Skeletal muscle tissue (tissue), 4 donors: ENCODE measurements around the gene TMEM258. TPM values are rescaled to one million over a fixed set of nuclear protein-coding genes. Genes with fewer than 3 reads are reported as not detected.

Experiments used
- H3K27ac ChIP-seq: one replicate; pipeline ENCODE4 v1.7.0; 2013; ENCODE audit warnings: mild to moderate bottlenecking, low read depth, low read length, inconsistent platforms
- H3K27me3 ChIP-seq, 3 donors: one replicate each; pipeline ENCODE4 v1.7.0; 2013; ENCODE audit warnings: low read length in 3 of 3; ENCODE audit not compliant: control insufficient read depth in 3 of 3, insufficient read depth in 3 of 3
- H3K36me3 ChIP-seq, 3 donors: one replicate each; pipeline ENCODE4 v1.7.0; 2013; ENCODE audit warnings: low read length in 3 of 3; ENCODE audit not compliant: control insufficient read depth in 3 of 3, insufficient read depth in 3 of 3
- H3K4me1 ChIP-seq, 3 donors: one replicate each; pipeline ENCODE4 v1.7.0; 2013; ENCODE audit warnings: low read length in 3 of 3, mild to moderate bottlenecking in 3 of 3; ENCODE audit not compliant: control insufficient read depth in 3 of 3, insufficient read depth in 3 of 3
- H3K4me3 ChIP-seq, 3 donors: one replicate each; pipeline ENCODE4 v1.7.0; 2013; ENCODE audit warnings: low read length in 3 of 3
- H3K9ac ChIP-seq, 3 donors: one replicate each; pipeline ENCODE4 v1.7.0; 2013; ENCODE audit warnings: low read length in 3 of 3, mild to moderate bottlenecking in 3 of 3, moderate library complexity in 2 of 3, low read depth in 1 of 3
- H3K9me3 ChIP-seq, 3 donors: one replicate each; pipeline ENCODE4 v1.7.0; 2013; ENCODE audit warnings: low read length in 3 of 3; ENCODE audit not compliant: control insufficient read depth in 3 of 3
- total RNA-seq: library from RNA; depleted of rRNA; stranded (reverse); fragments of >200 nt; gene quantifications from one replicate; pipeline ENCODE4 v1.2.3, GENCODE V29; 2014
- donor health status: Osteomylitis.

The TMEM258 gene
- total RNA-seq, result 118 TPM

- Histone ChIP-seq H3K9ac (peak within 1 kb of the TSS; percentile 93 to 98 (median 95)), H3K27ac (peak within 1 kb of the TSS; percentile 92), H3K27me3 (no peaks in the 10 kb centered on the region), H3K4me3 (peak within 1 kb of the TSS; percentile 85 to 98 (median 96)), H3K36me3 (peaks cover 32 to 37% (median 34%) of the 10 kb centered on the region in 3 donors), H3K4me1 (peaks cover 12 to 20% (median 15%) of the 10 kb centered on the region in 3 donors), H3K9me3 (no peaks in the 10 kb centered on the region)
Measured at GRCh38 chr11:61792310-61793082, at the start of gene TMEM258, which contains the start of gene FEN1. TSS of gene TMEM258 (minus strand) at chr11:61792599. CDS start at chr11:61792558, 41 bp downstream. TSS of gene FEN1 (plus strand) at chr11:61792911. CDS start at chr11:61795362, 2,451 bp downstream.

GRCh38 chr11:61841636-61842527 is 49.5 kb upstream of the TMEM258 start:
- Histone ChIP-seq H3K27me3 (no peaks in the 10 kb centered on the region), H3K36me3 (peaks cover 7 to 20% (median 18%) of the 10 kb centered on the region in 3 donors), H3K4me3 (no peak overlapping the region), H3K4me1 (peaks cover 0 to 3% (median 0%) of the 10 kb centered on the region in 3 donors), H3K27ac (no peak overlapping the region), H3K9ac (no peak overlapping the region), H3K9me3 (no peaks in the 10 kb centered on the region)

GRCh38 chr11:61840371-61840770 is 48.0 kb upstream of the TMEM258 start:
- H3K9ac ChIP-seq, result no peak overlapping the region
- H3K9me3 ChIP-seq, result no peaks in the 10 kb centered on the region
- H3K27ac ChIP-seq, result no peak overlapping the region
- H3K4me1 ChIP-seq, result peaks cover 0 to 5% (median 0%) of the 10 kb centered on the region in 3 donors
- H3K36me3 ChIP-seq, result peaks cover 7 to 20% (median 18%) of the 10 kb centered on the region in 3 donors
- no peaks in the 10 kb centered on the region for H3K27me3 ChIP-seq
- H3K4me3 ChIP-seq, result no peak overlapping the region

GRCh38 chr11:61839742-61840141 is 47.3 kb upstream of the TMEM258 start:
- Histone ChIP-seq H3K9ac (no peak overlapping the region), H3K4me3 (no peak overlapping the region), H3K36me3 (peaks cover 7 to 18% (median 17%) of the 10 kb centered on the region in 3 donors)

DNA sequence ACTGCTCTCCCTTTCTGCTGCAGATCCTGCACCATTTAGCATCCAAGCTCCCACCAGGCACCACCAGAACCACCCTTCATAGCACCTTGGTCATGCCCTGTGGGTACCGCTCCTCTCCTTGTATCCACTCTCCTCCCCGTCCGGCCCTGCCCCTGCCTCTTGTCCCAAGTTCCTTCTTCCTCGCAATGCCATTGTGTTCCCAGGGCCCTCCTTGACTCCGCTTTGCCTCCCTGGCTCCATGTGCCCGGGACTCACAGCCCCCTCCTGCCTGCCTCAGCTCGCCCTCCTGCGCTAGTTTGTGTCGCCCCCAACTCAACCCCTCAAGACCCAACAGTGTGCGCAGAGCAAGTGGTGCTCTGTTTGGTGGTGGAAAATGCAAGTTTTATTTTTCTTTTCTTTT is 46.5 kb upstream of the TMEM258 start:
- Histone ChIP-seq H3K4me3 (no peak overlapping the region), H3K27ac (no peak overlapping the region), H3K9ac (no peak overlapping the region), H3K4me1 (peaks cover 7 to 14% (median 10%) of the 10 kb centered on the region in 3 donors), H3K9me3 (no peaks in the 10 kb centered on the region), H3K36me3 (peaks cover 7 to 18% (median 17%) of the 10 kb centered on the region in 3 donors), H3K27me3 (no peaks in the 10 kb centered on the region)

More at GRCh38 chr11:61839742-61840141, 47.3 kb upstream of the TMEM258 start:
- H3K27ac ChIP-seq, result no peak overlapping the region
- H3K27me3 ChIP-seq, result no peaks in the 10 kb centered on the region
- peaks cover 0 to 6% (median 3%) of the 10 kb centered on the region in 3 donors for H3K4me1 ChIP-seq
- H3K9me3 ChIP-seq, result no peaks in the 10 kb centered on the region

DNA sequence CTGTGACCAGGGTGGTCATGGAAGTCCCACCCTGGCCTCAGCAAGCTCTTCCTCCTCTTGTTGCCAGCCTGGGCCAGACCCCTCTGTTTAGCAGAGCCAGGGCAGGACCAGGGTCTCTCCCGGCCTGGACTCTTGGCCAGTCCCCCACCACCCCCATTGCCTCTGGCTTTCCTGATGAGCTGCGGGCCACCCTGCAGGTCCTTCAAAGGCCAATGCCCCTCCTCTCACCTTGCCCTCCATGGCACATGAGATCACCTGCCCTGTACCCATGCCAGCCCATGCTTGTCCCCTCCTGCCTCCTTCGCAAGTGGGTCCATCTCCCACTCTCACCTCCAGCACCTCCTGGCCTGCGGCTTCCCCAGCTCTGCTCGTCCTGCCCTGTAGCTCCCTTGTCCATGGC is 46.1 kb upstream of the TMEM258 start:
- no peak overlapping the region for H3K4me3 ChIP-seq
- peaks cover 7 to 18% (median 17%) of the 10 kb centered on the region in 3 donors for H3K36me3 ChIP-seq
- no peak overlapping the region for H3K27ac ChIP-seq
- no peak overlapping the region for H3K9ac ChIP-seq
- no peaks in the 10 kb centered on the region for H3K9me3 ChIP-seq
- no peaks in the 10 kb centered on the region for H3K27me3 ChIP-seq
- peaks cover 11 to 17% (median 13%) of the 10 kb centered on the region in 3 donors for H3K4me1 ChIP-seq

DNA sequence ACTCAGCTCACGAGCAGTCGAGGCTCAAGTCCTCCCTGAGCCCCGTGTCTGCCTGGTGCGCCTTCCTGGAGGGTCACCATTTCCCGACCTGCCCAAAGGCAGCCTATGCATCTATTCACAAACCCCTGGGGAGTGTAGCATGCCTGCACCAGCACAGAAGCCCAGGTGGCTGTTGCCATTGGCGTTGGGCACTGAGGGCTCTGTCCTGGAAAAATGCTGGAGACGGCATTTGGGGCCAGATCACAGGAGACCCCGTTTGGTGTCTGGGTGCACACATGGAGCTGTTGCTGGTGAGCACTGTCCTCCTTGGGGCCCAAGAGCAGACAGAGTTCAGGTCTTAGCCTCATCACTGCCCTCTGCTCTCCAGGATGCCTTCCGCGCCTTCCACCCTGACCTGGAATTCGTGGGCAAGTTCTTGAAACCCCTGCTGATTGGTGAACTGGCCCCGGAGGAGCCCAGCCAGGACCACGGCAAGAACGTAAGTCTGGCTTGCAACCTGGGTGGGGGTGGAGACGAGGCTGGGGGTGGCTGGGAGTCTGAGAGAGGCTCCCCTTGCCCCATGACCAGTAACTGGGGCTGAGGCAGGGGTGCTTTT is 45.1 kb upstream of the TMEM258 start:
- H3K4me3 ChIP-seq, result no peak overlapping the region
- peaks cover 0 to 7% (median 4%) of the 10 kb centered on the region in 3 donors for H3K27me3 ChIP-seq
- no peak overlapping the region for H3K27ac ChIP-seq
- H3K9me3 ChIP-seq, result no peaks in the 10 kb centered on the region
- H3K9ac ChIP-seq, result no peak overlapping the region
- peaks cover 7 to 18% (median 14%) of the 10 kb centered on the region in 3 donors for H3K36me3 ChIP-seq
- H3K4me1 ChIP-seq, result peaks cover 11 to 20% (median 14%) of the 10 kb centered on the region in 3 donors

DNA sequence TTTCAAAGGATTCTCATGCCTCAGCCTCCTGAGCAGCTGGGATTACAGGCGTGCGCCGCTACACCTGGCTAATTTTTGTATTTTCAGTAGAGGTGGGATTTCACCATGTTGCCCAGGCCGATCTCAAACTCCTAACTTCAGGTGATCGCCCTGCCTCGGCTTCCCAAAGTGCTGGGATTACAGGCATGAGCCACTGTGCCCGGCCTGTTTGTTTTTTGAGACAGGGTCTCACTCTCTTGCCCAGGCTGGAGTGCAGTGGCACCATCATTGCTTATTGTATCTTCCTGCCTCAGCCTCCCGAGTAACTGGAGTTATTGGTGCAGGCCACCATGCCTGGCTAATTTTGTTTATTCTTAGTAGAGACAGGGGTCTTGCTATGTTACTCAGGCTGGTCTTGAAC is 43.8 kb upstream of the TMEM258 start:
- Histone ChIP-seq H3K27me3 (peaks cover 5 to 8% (median 7%) of the 10 kb centered on the region in 3 donors), H3K36me3 (peaks cover 7 to 16% (median 12%) of the 10 kb centered on the region in 3 donors), H3K27ac (no peak overlapping the region), H3K4me3 (no peak overlapping the region), H3K9me3 (no peaks in the 10 kb centered on the region), H3K9ac (no peak overlapping the region), H3K4me1 (peaks cover 11 to 28% (median 23%) of the 10 kb centered on the region in 3 donors)

- peaks cover 11 to 34% (median 32%) of the 10 kb centered on the region in 3 donors for H3K4me1 ChIP-seq
- H3K36me3 ChIP-seq, result peaks cover 0 to 4% (median 4%) of the 10 kb centered on the region in 3 donors
- peak overlapping the region in 1 of 3 donors; percentile 40 for H3K9ac ChIP-seq
- H3K27ac ChIP-seq, result peak overlapping the region; percentile 56
- peak overlapping the region in 1 of 3 donors; percentile 41 for H3K4me3 ChIP-seq
- peaks cover 5 to 9% (median 8%) of the 10 kb centered on the region in 3 donors for H3K27me3 ChIP-seq
- no peaks in the 10 kb centered on the region for H3K9me3 ChIP-seq
Measured at GRCh38 chr11:61834278-61835048, 42.1 kb upstream of the TMEM258 start.
